AG04449 (cell line): ENCODE data around the gene OXCT1.

Source experiments
- CTCF ChIA-PET: fragments of 350-600 bp; formaldehyde crosslinking; extraction: SDS; loops from one replicate; lab custom pipeline; 2021; ENCODE audit warnings: antibody characterized with exemption; lab: Yijun Ruan, JAX
- POLR2A ChIA-PET: fragments of 400-600, 350-600 bp; formaldehyde crosslinking; extraction: SDS; loops from one replicate; lab custom pipeline; 2020; ENCODE audit warnings: antibody characterized with exemption, inconsistent platforms; lab: Yijun Ruan, JAX
- DNase-seq: peaks from one replicate; pipeline ENCODE4 v3.0.0-alpha.2; 2010; ENCODE audit warnings: low read depth, low spot score
- H3K4me3 ChIP-seq: 2 replicates; pipeline ENCODE4 v1.5.1; 2011; ENCODE audit warnings: low read depth, mild to moderate bottlenecking, control low read depth, low read length
- TF ChIP-seq, protein P1 (sequence below): IDR thresholded peaks from one replicate; pipeline ENCODE4 v1.5.1; 2011; ENCODE audit warnings: mild to moderate bottlenecking, moderate library complexity, low read length, control low read depth, inconsistent platforms; ENCODE audit not compliant: insufficient read depth; ENCODE audit errors: missing control alignments

Gene OXCT1

GRCh38 chr5:41869724-41870626 lies at the start of gene OXCT1:
Gene OXCT1 (minus strand): TSS chr5:41870425. CDS start chr5:41870358, 67 bp downstream.
- DNase-seq: no peak

DNA sequence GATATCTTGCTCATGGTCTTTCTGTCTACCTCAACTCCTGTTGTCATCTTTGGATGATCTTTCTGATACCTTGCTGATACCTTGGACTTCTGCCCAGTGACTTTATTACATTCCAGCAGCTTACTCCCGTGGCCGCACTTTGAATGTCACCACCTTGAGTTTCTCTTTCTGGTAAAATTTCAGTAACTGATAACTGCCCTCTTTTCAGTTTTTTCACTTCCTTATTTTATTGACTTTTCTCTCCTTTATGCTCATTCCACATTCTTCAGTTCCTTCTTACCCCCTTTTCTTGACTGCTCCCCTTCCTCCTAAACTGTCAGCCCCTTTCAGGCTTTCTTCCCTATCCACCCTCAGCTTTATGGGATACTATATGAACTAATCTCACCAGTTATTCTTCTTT lies 47.9 kb upstream of the OXCT1 start:
- CTCF ChIA-PET: no interaction called here
- no peak for DNase-seq

More at GRCh38 chr5:41869724-41870626, at the start of gene OXCT1:
- H3K4me3 ChIP-seq: peak within 1 kb of the TSS; percentile 83
- TF ChIP-seq, protein P1, sequence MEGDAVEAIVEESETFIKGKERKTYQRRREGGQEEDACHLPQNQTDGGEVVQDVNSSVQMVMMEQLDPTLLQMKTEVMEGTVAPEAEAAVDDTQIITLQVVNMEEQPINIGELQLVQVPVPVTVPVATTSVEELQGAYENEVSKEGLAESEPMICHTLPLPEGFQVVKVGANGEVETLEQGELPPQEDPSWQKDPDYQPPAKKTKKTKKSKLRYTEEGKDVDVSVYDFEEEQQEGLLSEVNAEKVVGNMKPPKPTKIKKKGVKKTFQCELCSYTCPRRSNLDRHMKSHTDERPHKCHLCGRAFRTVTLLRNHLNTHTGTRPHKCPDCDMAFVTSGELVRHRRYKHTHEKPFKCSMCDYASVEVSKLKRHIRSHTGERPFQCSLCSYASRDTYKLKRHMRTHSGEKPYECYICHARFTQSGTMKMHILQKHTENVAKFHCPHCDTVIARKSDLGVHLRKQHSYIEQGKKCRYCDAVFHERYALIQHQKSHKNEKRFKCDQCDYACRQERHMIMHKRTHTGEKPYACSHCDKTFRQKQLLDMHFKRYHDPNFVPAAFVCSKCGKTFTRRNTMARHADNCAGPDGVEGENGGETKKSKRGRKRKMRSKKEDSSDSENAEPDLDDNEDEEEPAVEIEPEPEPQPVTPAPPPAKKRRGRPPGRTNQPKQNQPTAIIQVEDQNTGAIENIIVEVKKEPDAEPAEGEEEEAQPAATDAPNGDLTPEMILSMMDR: no peak
- ChIA-PET CTCF (interaction anchor here (1.0 to 6.0 kb wide), 3 partner anchors 13 to 897 kb away, joined by 4 to 49 read pairs (median 6); no protein-coding TSS in a partner anchor), POLR2A (interaction anchor here (1.0 kb wide), 1 partner anchor 34 kb away, joined by 7 read pairs; the partner anchor contains the start of gene RIMOC1)

GRCh38 chr5:41908374-41909079 lies 38.3 kb upstream of the OXCT1 start:
- ChIA-PET POLR2A (no interaction called here), CTCF (interaction anchor here (1.0 to 2.0 kb wide), 3 partner anchors 14 to 52 kb away, joined by 3 to 7 read pairs (median 3); partner anchors contain the start of gene FBXO4)
- DNase-seq: peak; percentile 63
- TF ChIP-seq, protein P1: no peak
- H3K4me3 ChIP-seq: no peak overlapping the region

More for the DNA sequence above, 47.9 kb upstream of the OXCT1 start:
- no peak overlapping the region for H3K4me3 ChIP-seq
- POLR2A ChIA-PET: interaction anchor here (0.6 kb wide), 1 partner anchor 10 kb away, joined by 3 read pairs; no protein-coding TSS in a partner anchor
- TF ChIP-seq, protein P1: no peak

GRCh38 chr5:41906151-41906550 lies 35.9 kb upstream of the OXCT1 start:
- ChIA-PET CTCF (no interaction called here), POLR2A (no interaction called here)
- H3K4me3 ChIP-seq: no peak overlapping the region
- no peak for DNase-seq
- TF ChIP-seq, protein P1: no peak

DNA sequence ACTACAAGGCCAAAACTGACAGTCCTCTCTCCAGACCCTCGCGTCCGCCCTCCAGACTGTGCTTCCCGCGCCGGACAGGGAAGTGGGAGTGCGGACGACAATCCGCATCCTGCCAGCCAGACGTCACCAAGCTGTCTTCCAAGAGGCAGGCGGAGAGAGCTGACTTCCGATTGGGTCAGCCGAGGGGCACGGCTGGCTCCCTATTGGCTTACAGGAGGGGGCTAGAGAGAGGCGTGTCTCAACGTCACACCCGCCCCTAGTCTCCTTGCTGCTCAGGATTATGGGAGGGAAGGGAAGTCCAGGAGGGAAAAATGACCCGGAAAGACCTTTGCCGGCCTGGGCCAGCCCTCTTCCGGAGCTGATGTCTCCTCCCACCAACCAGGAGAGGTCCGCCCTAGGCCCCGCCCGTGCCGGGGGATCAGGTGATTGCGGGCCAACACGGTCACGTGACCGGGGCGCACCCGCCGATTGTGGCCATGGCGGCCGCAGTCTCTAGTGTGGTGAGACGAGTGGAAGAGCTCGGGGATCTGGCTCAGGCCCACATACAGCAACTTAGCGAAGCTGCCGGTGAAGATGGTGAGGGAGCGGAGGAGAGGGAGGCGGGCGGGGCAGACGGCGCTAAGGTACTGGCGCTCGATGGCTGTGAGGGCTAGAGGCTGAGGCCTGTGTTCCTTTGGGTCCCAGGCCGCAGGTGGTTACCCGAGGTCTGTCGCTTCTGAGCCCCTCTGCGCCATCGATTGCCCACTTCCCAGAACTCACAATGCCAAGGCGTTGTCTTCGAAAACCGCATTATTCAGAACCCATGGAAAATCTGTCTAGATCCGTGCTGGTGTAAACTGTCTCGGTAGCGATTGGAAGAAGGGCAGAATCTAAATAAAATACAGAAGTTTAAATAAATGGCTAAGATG lies 33.9 kb upstream of the OXCT1 start, which contains the start of gene RIMOC1:
RIMOC1 (plus strand) TSS at position 453 of the 908 bp plus-strand sequence; CDS start at position 477, 24 bp downstream.
- POLR2A ChIA-PET: interaction anchor here (0.6 to 1.9 kb wide), 8 partner anchors 21 to 1430 kb away, joined by 3 to 15 read pairs (median 3); partner anchors contain the start of gene FBXO4
- TF ChIP-seq, protein P1: no peak
- CTCF ChIA-PET: interaction anchor here (1.0 kb wide), 1 partner anchor 19 kb away, joined by 3 read pairs; no protein-coding TSS in a partner anchor
- peak; percentile 99 for DNase-seq
- H3K4me3 ChIP-seq: peak within 1 kb of the TSS; percentile 93
